OCI-LY7 (cell line): ENCODE data around the gene EFCAB7. TPM values are rescaled to one million over a fixed set of nuclear protein-coding genes. Genes with fewer than 3 reads are reported as not detected.

Source experiments
- BruUV-seq: library from RNA; stranded (reverse); fragments of 400-500 nt; replicated peaks from 2 replicates; lab custom pipeline; 2021; lab: Mats Ljungman, UMichigan
- CTCF ChIA-PET: fragments of 300-600 bp; sonication (Branson Sonifier 250); formaldehyde crosslinking; loops from one replicate; lab custom pipeline; 2022; ENCODE audit warnings: antibody characterized with exemption; ENCODE audit not compliant: unreplicated experiment; lab: Charles Lee
- POLR2A ChIA-PET: fragments of 300-600 bp; sonication (Branson Sonifier 250); formaldehyde crosslinking; loops from one replicate; lab custom pipeline; 2022; ENCODE audit warnings: antibody characterized with exemption; lab: Charles Lee
- DNase-seq: peaks from one replicate; pipeline ENCODE4 v3.0.0-alpha.2; 2015; ENCODE audit warnings: low spot score
- H2AFZ ChIP-seq: fragments of 200-600 bp; sonication (generic), shearing (Covaris generic); 2 replicates; pipeline ENCODE4 v1.6.1; 2014; ENCODE audit warnings: mild to moderate bottlenecking, antibody characterized with exemption, low read length, moderate library complexity
- H3K27ac ChIP-seq: fragments of 200-600 bp; sonication (generic); 2 replicates; pipeline ENCODE4 v1.5.1; 2014; ENCODE audit warnings: mixed run types, low read depth, mild to moderate bottlenecking, moderate library complexity, low read length, inconsistent platforms; ENCODE audit not compliant: poor library complexity, severe bottlenecking
- H3K36me3 ChIP-seq: fragments of 200-600 bp; sonication (generic); 2 replicates; pipeline ENCODE4 v1.6.1; 2014; ENCODE audit warnings: mild to moderate bottlenecking, antibody characterized with exemption, low read length, moderate library complexity, mixed read lengths; ENCODE audit not compliant: insufficient read depth
- H3K4me1 ChIP-seq: fragments of 200-600 bp; sonication (generic); 2 replicates; pipeline ENCODE4 v1.5.1; 2014; ENCODE audit warnings: mild to moderate bottlenecking, low read length; ENCODE audit not compliant: insufficient read depth, poor library complexity, severe bottlenecking
- H3K4me2 ChIP-seq: fragments of 200-600 bp; sonication (generic); 2 replicates; pipeline ENCODE4 v1.6.1; 2014; ENCODE audit warnings: mild to moderate bottlenecking, low read length
- H3K4me3 ChIP-seq: fragments of 200-600 bp; sonication (generic); 2 replicates; pipeline ENCODE4 v1.5.1; 2014; ENCODE audit warnings: mild to moderate bottlenecking, low read depth, low read length; ENCODE audit not compliant: poor library complexity, severe bottlenecking
- H3K79me2 ChIP-seq: fragments of 200-600 bp; sonication (generic); 2 replicates; pipeline ENCODE4 v1.6.1; 2016; ENCODE audit warnings: low read depth, mild to moderate bottlenecking, low read length, moderate library complexity, mixed read lengths; ENCODE audit not compliant: insufficient read depth
- H3K9me2 ChIP-seq: fragments of 200-600 bp; sonication (generic); 2 replicates; pipeline ENCODE4 v1.6.1; 2016; ENCODE audit warnings: mild to moderate bottlenecking, low read length, mixed read lengths; ENCODE audit not compliant: insufficient read depth
- H3K9me3 ChIP-seq: fragments of 200-600 bp; sonication (generic); 2 replicates; pipeline ENCODE4 v1.6.1; 2014; ENCODE audit warnings: mild to moderate bottlenecking, mixed run types, low read length, mixed read lengths
- H4K20me1 ChIP-seq: fragments of 200-600 bp; sonication (generic); 2 replicates; pipeline ENCODE4 v1.6.1; 2014; ENCODE audit warnings: mild to moderate bottlenecking, antibody characterized with exemption, low read length, moderate library complexity, mixed read lengths; ENCODE audit not compliant: insufficient read depth
- EZH2phosphoT487 ChIP-seq: fragments of 200-600 bp; sonication (generic); IDR thresholded peaks from 2 replicates; pipeline ENCODE4 v1.6.1; 2018; ENCODE audit warnings: low read depth, borderline replicate concordance, mild to moderate bottlenecking, mixed run types, antibody characterized with exemption, low read length, moderate library complexity, mixed read lengths
- intact Hi-C: fragments of 100-400 bp; cut with micrococcal nuclease; formaldehyde crosslinking; loops from one replicate; pipeline ENCODE4 v1.10.0; 2022; ENCODE audit not compliant: unreplicated experiment
- total RNA-seq, 2 experiments: library from RNA; depleted of rRNA in 1 of 2; stranded (reverse); fragments of >200 nt in 1 of 2; shearing (Covaris generic) in 1 of 2; gene quantifications; 2 replicates each; pipeline ENCODE4 v1.2.3, GENCODE V29; 2014 to 2022
- TF ChIP-seq, protein P1 (sequence below): fragments of 200-600 bp; sonication (generic); conservative IDR thresholded peaks from 2 replicates; pipeline ENCODE4 v1.5.1; 2014; ENCODE audit warnings: mild to moderate bottlenecking, antibody characterized with exemption, low read length, moderate library complexity, mixed read lengths

EFCAB7 gene
- total RNA-seq, 2 experiments from 2014 or later, result 10.5 to 11.8 TPM

DNA sequence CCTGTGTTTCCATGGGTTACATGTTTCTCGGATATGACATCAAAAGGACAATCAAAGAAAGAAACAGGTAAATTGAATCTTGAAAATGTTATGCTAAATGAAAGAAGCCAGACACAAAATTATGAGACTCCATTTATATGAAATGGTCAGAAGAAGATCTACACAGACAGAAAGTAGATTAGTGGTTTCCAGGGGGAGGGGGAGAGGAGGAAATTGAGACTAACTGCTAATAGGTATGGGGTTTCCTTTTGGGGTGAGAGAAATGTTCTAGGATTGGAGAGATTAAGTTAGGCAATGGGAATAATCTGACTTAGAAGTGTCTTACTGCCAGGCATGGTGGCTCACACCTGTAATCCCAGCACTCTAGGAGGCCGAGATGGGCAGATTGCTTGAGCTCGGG, 22.1 kb upstream of the EFCAB7 start:
- DNase-seq, result no peak
- no peak overlapping the region for H3K4me3 ChIP-seq
- H4K20me1 ChIP-seq, result no peaks in the 10 kb centered on the region
- no TSS peak for BruUV-seq
- no peaks in the 10 kb centered on the region for H3K9me3 ChIP-seq
- CTCF ChIA-PET, result no interaction called here
- no peak overlapping the region for H2AFZ ChIP-seq
- no peak overlapping the region for H3K4me2 ChIP-seq
- intact Hi-C loops, result loop anchor here (2.0 kb wide), 1 partner anchor 14 kb away; no protein-coding TSS in a partner anchor
- no peaks in the 10 kb centered on the region for H3K79me2 ChIP-seq
- POLR2A ChIA-PET, result interaction anchor here (1.3 kb wide), 1 partner anchor 8 kb away, joined by 6 read pairs; no protein-coding TSS in a partner anchor
- H3K27ac ChIP-seq, result no peak overlapping the region
- H3K36me3 ChIP-seq, result peaks cover 51% of the 10 kb centered on the region
- no peaks in the 10 kb centered on the region for H3K4me1 ChIP-seq
- H3K9me2 ChIP-seq, result no peaks in the 10 kb centered on the region
- no peak for TF ChIP-seq EZH2phosphoT487
- TF ChIP-seq, protein P1, sequence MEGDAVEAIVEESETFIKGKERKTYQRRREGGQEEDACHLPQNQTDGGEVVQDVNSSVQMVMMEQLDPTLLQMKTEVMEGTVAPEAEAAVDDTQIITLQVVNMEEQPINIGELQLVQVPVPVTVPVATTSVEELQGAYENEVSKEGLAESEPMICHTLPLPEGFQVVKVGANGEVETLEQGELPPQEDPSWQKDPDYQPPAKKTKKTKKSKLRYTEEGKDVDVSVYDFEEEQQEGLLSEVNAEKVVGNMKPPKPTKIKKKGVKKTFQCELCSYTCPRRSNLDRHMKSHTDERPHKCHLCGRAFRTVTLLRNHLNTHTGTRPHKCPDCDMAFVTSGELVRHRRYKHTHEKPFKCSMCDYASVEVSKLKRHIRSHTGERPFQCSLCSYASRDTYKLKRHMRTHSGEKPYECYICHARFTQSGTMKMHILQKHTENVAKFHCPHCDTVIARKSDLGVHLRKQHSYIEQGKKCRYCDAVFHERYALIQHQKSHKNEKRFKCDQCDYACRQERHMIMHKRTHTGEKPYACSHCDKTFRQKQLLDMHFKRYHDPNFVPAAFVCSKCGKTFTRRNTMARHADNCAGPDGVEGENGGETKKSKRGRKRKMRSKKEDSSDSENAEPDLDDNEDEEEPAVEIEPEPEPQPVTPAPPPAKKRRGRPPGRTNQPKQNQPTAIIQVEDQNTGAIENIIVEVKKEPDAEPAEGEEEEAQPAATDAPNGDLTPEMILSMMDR, result no peak

DNA sequence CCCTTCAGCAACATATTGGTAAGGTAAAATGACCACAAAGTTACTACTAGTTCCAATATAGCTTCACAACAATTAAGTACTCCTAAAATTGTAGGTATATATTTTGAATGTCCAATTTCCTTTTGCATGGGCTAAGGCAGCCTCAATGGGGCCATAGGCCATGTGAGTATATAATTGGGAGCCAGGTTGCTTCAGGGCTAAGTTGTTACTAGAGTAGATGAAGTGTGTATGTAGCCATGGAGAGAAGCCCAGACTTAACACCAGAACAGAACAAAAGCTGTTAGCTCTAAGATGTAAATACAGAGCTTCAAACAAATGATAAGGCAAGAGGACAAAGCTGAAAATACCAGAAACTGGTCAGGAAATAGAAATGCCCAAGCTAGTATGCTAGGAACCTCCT, 16.5 kb upstream of the EFCAB7 start:
- no peaks in the 10 kb centered on the region for H3K9me3 ChIP-seq
- DNase-seq, result no peak
- H3K4me2 ChIP-seq, result no peak overlapping the region
- ChIA-PET CTCF (no interaction called here), POLR2A (interaction anchor here (0.6 to 1.0 kb wide), 2 partner anchors 13 to 24 kb away, joined by 4 to 5 read pairs; no protein-coding TSS in a partner anchor)
- no peaks in the 10 kb centered on the region for H3K9me2 ChIP-seq
- BruUV-seq, result no TSS peak
- H3K36me3 ChIP-seq, result peaks cover 51% of the 10 kb centered on the region
- TF ChIP-seq EZH2phosphoT487, result no peak
- TF ChIP-seq, protein P1, result no peak
- no peak overlapping the region for H3K27ac ChIP-seq
- peaks cover 3% of the 10 kb centered on the region; the same call in 1 of the 2 replicates for H4K20me1 ChIP-seq
- peaks cover 22% of the 10 kb centered on the region; the same call in 1 of the 2 replicates for H3K79me2 ChIP-seq
- H2AFZ ChIP-seq, result no peak overlapping the region
- no peak overlapping the region for H3K4me3 ChIP-seq
- intact Hi-C loops, result no loop called here
- no peaks in the 10 kb centered on the region for H3K4me1 ChIP-seq

DNA sequence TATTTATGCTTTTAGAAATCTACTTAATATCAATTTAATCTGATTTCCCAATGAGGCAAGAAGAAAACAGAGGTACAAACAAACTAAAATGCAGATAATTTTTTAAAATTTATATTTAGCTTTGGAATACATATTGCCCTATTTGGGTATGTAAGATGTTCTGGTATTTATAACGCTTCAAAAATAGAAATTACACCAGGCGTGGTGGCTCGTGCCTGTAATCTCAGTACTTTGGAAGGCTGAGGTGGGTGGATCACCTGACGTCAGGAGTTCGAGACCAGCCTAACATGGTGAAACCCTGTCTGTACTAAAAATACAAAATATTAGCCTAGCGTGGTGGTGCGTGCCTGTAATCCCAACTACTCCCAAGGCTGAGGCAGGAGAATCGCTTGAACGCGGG, 13.6 kb upstream of the EFCAB7 start:
- DNase-seq, result no peak
- peaks cover 61% of the 10 kb centered on the region for H3K36me3 ChIP-seq
- H3K79me2 ChIP-seq, result peaks cover 46% of the 10 kb centered on the region
- H4K20me1 ChIP-seq, result peaks cover 3% of the 10 kb centered on the region; the same call in 1 of the 2 replicates
- no TSS peak for BruUV-seq
- intact Hi-C loops, result no loop called here
- H3K9me3 ChIP-seq, result peaks cover 5% of the 10 kb centered on the region; the same call in 1 of the 2 replicates
- no peak for TF ChIP-seq EZH2phosphoT487
- TF ChIP-seq, protein P1, result no peak
- no peak overlapping the region for H3K4me3 ChIP-seq
- no peaks in the 10 kb centered on the region for H3K9me2 ChIP-seq
- H3K4me1 ChIP-seq, result no peaks in the 10 kb centered on the region
- H3K27ac ChIP-seq, result no peak overlapping the region
- no peak overlapping the region for H3K4me2 ChIP-seq
- CTCF ChIA-PET, result no interaction called here
- POLR2A ChIA-PET, result interaction anchor here (1.4 kb wide), 1 partner anchor 12 kb away, joined by 3 read pairs; no protein-coding TSS in a partner anchor
- no peak overlapping the region for H2AFZ ChIP-seq
